HG03442 (cell line): Measurements from ENCODE around the gene CEP350.
A peak's percentile ranks its signal among the peaks of the same experiment; 100 is the strongest.

Source experiments
- ATAC-seq: cut with Tn5 transposase; IDR thresholded peaks from one replicate; pipeline ENCODE4 v1.9.1; 2021; ENCODE audit warnings: mild to moderate bottlenecking, moderate library complexity; ENCODE audit not compliant: unreplicated experiment

Gene CEP350

GRCh38 chr1:179954493-179955286 lies at the start of gene CEP350:
Gene CEP350, plus strand, starts transcription at chr1:179954810. Its CDS starts 31,372 bp downstream, at chr1:179986182.
- ATAC-seq: peak; percentile 86

- ATAC-seq: no peak
Observed at GRCh38 chr1:179910934-179911333, 43.7 kb upstream of the CEP350 start.

- no peak for ATAC-seq
Observed at GRCh38 chr1:179911812-179912211, 42.8 kb upstream of the CEP350 start.

GRCh38 chr1:179917601-179918429 lies 36.8 kb upstream of the CEP350 start:
- no peak for ATAC-seq

- no peak for ATAC-seq
Observed at GRCh38 chr1:179921472-179921871, 33.1 kb upstream of the CEP350 start.

- no peak for ATAC-seq
Observed at GRCh38 chr1:179921981-179922872, 32.4 kb upstream of the CEP350 start.

- ATAC-seq: no peak
Observed at GRCh38 chr1:179923029-179923428, 31.6 kb upstream of the CEP350 start.

- no peak for ATAC-seq
Observed at GRCh38 chr1:179924268-179924667, 30.3 kb upstream of the CEP350 start.

GRCh38 chr1:179925302-179925701 lies 29.3 kb upstream of the CEP350 start:
- no peak for ATAC-seq

GRCh38 chr1:179925922-179926849 lies 28.4 kb upstream of the CEP350 start:
- no peak for ATAC-seq

- no peak for ATAC-seq
Observed at GRCh38 chr1:179926850-179927205, 27.8 kb upstream of the CEP350 start.

GRCh38 chr1:179929955-179930798 lies 24.4 kb upstream of the CEP350 start:
- no peak for ATAC-seq

GRCh38 chr1:179930867-179931266 lies 23.7 kb upstream of the CEP350 start:
- ATAC-seq: no peak

- ATAC-seq: no peak
Observed at GRCh38 chr1:179933219-179933618, 21.4 kb upstream of the CEP350 start.

GRCh38 chr1:179935909-179936496 lies 18.6 kb upstream of the CEP350 start:
- ATAC-seq: no peak

GRCh38 chr1:179937668-179938254 lies 16.8 kb upstream of the CEP350 start:
- ATAC-seq: no peak

GRCh38 chr1:179938752-179939151 lies 15.9 kb upstream of the CEP350 start:
- ATAC-seq: no peak

- ATAC-seq: no peak
Observed at GRCh38 chr1:179939941-179940340, 14.7 kb upstream of the CEP350 start.
